ENCODE data around the gene KIF3A. TPM values are rescaled to one million over a fixed set of nuclear protein-coding genes. Genes with fewer than 3 reads are reported as not detected.

KIF3A gene
- total and polyA plus RNA-seq, 2 experiments from 2014 or later = 11.2 to 19.7 TPM

GRCh38 chr5:132760049-132760420 lies 22.7 kb upstream of the KIF3A start:
- H3K4me2 ChIP-seq = no peak overlapping the region
- H4K20me1 ChIP-seq (replicated peaks; ENCODE audit: insufficient read depth) = no peaks in the 10 kb centered on the region
- H2AFZ ChIP-seq = no peak overlapping the region
- Mint-ChIP-seq H3K27ac (no peak overlapping the region), H3K36me3 (ENCODE audit: low read depth) (peaks cover 15% of the 10 kb centered on the region; the same call in 1 of the 3 replicates), H3K27me3 (ENCODE audit: insufficient read depth, low read depth, poor library complexity) (peaks cover 4% of the 10 kb centered on the region), H3K4me1 (peaks cover 11% of the 10 kb centered on the region), H3K9me3 (no peaks in the 10 kb centered on the region), H3K4me3 (no peak overlapping the region)
- no peak overlapping the region for H3K27ac ChIP-seq (ENCODE audit: low read depth)
- no peaks in the 10 kb centered on the region for H3F3A ChIP-seq (replicated peaks; ENCODE audit: low read depth)
- H3K79me2 ChIP-seq (replicated peaks; ENCODE audit: insufficient read depth) = no peaks in the 10 kb centered on the region
- H3K4me1 ChIP-seq (ENCODE audit: insufficient read depth) = no peaks in the 10 kb centered on the region
- no peaks in the 10 kb centered on the region for H3K27me3 ChIP-seq (ENCODE audit: insufficient read depth)
- ATAC-seq = no peak
- DNase-seq (ENCODE audit: low spot score) = no peak
- TF ChIP-seq STAT1 (IDR thresholded peaks at IDR 0.05; ENCODE audit: unreplicated experiment) = no peak
- no peak for TF ChIP-seq ZNF331 (CRISPR knock-in tag; IDR thresholded peaks at IDR 0.05; ENCODE audit: low read depth)
- no peak for TF ChIP-seq EZH2 (IDR thresholded peaks at IDR 0.05; ENCODE audit: low read depth, unreplicated experiment)
- TF ChIP-seq CTCF (conservative IDR thresholded peaks at IDR 0.05; ENCODE audit: low read depth in 2 of 2) = no peak
- no peak for TF ChIP-seq JUNB (IDR thresholded peaks at IDR 0.05; ENCODE audit: unreplicated experiment)
- no peak for TF ChIP-seq NANOG (IDR thresholded peaks at IDR 0.05; ENCODE audit: borderline replicate concordance)
- TF ChIP-seq POLR2AphosphoS5 (IDR thresholded peaks at IDR 0.05; ENCODE audit: low read depth) = no peak
- TF ChIP-seq ETS1 (IDR thresholded peaks at IDR 0.05) = no peak
- H3K9me2 ChIP-seq (ENCODE audit: insufficient read depth) = no peaks in the 10 kb centered on the region
- no peak overlapping the region for H3K4me3 ChIP-seq
- H3K36me3 ChIP-seq (ENCODE audit: insufficient read depth) = no peaks in the 10 kb centered on the region

GRCh38 chr5:132759114-132760048 lies 22.0 kb upstream of the KIF3A start:
- no peaks in the 10 kb centered on the region for H3K9me2 ChIP-seq (ENCODE audit: insufficient read depth)
- Mint-ChIP-seq H3K4me3 (no peak overlapping the region), H3K9me3 (no peaks in the 10 kb centered on the region), H3K4me1 (peaks cover 17% of the 10 kb centered on the region), H3K36me3 (ENCODE audit: low read depth) (peaks cover 9% of the 10 kb centered on the region; the same call in 1 of the 3 replicates), H3K27me3 (ENCODE audit: insufficient read depth, low read depth, poor library complexity) (peaks cover 4% of the 10 kb centered on the region), H3K27ac (no peak overlapping the region)
- H3K36me3 ChIP-seq (ENCODE audit: insufficient read depth) = no peaks in the 10 kb centered on the region
- H2AFZ ChIP-seq = no peak overlapping the region
- H3K4me3 ChIP-seq = no peak overlapping the region
- peaks cover 5% of the 10 kb centered on the region; the same call in 1 of the 2 replicates for H3K4me1 ChIP-seq (ENCODE audit: insufficient read depth)
- H3K27ac ChIP-seq (ENCODE audit: low read depth) = no peak overlapping the region
- H4K20me1 ChIP-seq (replicated peaks; ENCODE audit: insufficient read depth) = no peaks in the 10 kb centered on the region
- H3K79me2 ChIP-seq (replicated peaks; ENCODE audit: insufficient read depth) = no peaks in the 10 kb centered on the region
- H3F3A ChIP-seq (replicated peaks; ENCODE audit: low read depth) = no peaks in the 10 kb centered on the region
- TF ChIP-seq CREB1 (CRISPR knock-in tag; IDR thresholded peaks at IDR 0.05; ENCODE audit: low read depth) (no peak), ZNF114 (CRISPR knock-in tag; IDR thresholded peaks at IDR 0.05) (no peak), REST (IDR thresholded peaks at IDR 0.05; ENCODE audit: unreplicated experiment) (no peak), NANOG (IDR thresholded peaks at IDR 0.05; ENCODE audit: borderline replicate concordance) (no peak), CTCF (conservative IDR thresholded peaks at IDR 0.05; ENCODE audit: low read depth in 2 of 2) (no peak)
- DNase-seq (ENCODE audit: low spot score) = no peak
- no peaks in the 10 kb centered on the region for H3K27me3 ChIP-seq (ENCODE audit: insufficient read depth)
- no peak for ATAC-seq
- no peak overlapping the region for H3K4me2 ChIP-seq
